HG02759 (cell line): ENCODE data around the gene SRMS.

ENCODE experiments used
- ATAC-seq: cut with Tn5 transposase; IDR thresholded peaks from one replicate; pipeline ENCODE4 v1.9.1; 2021; ENCODE audit warnings: mild to moderate bottlenecking, moderate library complexity; ENCODE audit not compliant: unreplicated experiment

The SRMS gene

DNA sequence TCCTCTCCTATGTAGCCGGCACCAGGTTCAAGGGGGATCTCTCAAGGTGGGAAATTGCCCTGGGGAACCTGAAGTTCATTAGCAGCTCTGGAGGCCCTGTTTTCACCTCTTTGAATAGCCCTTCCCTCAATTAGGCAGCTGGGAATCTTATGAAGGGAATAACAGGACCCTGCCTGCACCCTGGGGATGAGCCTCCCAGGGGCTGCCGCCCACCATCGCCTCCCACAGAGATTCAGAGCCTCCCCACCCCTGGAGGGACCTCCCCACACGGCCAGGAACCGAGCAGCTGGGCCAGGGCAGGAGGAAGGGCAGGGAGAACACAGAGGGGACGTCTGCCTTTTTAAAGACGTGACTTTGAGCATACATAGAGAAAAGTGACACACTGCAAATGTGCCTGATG lies 44.0 kb downstream of the SRMS start:
- ATAC-seq: no peak

DNA sequence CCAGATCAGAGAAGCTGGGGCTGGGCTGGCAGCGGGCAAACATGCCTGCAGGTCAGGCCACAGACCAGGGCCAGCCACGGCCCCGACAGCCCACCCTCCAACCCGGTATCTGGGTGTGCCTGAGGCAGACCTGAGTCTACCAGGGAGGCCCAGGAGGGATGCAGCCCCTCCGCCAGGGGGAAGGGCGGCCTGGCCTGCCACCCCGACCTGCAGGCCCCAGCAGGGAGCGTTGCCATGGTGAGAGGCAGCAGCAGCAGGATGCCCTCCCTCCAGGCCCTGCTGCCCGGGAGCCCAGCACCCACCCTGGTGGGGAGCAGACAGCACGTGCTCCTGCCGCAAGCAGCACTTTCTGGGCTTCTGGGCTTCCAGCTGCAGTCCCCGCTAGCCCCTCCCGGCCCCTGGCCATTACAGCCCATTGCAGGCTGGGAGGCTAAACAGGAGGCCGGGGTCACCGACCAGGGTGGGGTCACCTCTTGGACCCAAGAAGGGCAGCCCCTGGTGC lies 44.8 kb downstream of the SRMS start:
- no peak for ATAC-seq

GRCh38 chr20:63501818-63502670 lies 45.5 kb downstream of the SRMS start:
- no peak for ATAC-seq

DNA sequence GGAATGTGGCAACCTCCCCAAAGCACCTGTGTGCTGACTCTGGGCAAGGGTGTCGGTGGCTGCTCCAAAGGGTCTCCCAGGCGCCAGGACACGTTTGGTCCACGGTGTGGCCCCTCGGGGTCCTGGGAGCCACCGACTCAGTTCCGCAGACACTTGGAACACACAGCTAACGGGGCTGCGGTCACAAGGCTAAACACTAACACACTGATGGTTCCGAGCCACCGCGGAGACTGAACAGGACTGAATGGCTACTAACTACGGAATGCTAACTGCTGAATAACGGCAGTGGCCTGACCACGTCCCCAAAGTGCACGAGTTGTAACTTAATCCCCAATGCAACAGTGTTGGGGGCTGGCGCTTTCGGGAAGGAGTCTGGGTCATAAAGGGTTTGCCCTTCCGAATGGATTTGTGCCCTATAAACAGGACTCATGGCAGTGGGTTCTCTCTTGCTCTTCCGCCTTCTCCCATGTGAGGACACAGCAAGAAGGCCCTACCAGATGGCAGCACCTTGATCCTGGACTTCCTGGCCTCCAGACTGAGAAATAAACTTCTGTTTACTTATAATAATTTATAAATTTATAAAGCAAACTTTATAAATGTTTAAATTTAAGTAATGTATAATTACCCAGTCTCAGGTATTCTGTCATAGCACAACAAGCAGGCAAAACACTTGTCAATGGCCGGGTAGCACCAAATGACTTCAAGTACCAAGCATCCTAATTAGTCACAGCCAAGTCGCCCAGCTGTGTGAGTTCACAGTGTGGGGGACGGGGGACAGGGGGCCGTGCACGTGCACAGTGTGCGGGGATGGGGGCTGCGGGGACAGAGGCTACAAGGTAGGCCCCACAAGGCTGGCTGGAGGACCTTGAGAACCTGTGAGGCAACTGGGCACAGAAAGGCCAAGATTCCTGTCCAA lies 46.4 kb downstream of the SRMS start:
- ATAC-seq: no peak

GRCh38 chr20:63500151-63500901 lies 47.2 kb downstream of the SRMS start:
- no peak for ATAC-seq

- no peak for ATAC-seq
Observed at GRCh38 chr20:63499338-63499969, 48.1 kb downstream of the SRMS start.

DNA sequence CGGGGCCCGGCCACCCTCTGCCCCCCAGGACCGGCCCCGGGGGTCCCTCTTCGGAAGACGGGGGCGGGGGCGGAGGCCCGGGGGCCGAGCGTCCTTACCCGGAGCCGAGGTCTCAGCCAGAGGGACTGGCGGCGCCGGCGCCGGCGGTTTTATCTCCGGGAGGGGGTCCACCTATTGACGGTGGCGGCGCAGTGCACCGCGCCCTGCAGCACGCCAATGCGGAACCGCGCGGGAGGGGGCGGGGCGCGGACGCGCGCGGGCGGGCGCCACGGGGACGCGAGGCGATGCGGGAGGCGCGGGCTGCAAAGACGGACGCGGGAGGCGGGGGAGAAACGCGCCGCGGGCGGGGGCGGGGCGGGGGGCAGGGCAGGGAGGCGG lies 48.6 kb downstream of the SRMS start, which contains the start of gene EEF1A2:
TSS of gene EEF1A2 (minus strand) at position 124 of the 378 bp plus-strand sequence. CDS start 1,320 bp downstream, outside the sequence.
- ATAC-seq: no peak

DNA sequence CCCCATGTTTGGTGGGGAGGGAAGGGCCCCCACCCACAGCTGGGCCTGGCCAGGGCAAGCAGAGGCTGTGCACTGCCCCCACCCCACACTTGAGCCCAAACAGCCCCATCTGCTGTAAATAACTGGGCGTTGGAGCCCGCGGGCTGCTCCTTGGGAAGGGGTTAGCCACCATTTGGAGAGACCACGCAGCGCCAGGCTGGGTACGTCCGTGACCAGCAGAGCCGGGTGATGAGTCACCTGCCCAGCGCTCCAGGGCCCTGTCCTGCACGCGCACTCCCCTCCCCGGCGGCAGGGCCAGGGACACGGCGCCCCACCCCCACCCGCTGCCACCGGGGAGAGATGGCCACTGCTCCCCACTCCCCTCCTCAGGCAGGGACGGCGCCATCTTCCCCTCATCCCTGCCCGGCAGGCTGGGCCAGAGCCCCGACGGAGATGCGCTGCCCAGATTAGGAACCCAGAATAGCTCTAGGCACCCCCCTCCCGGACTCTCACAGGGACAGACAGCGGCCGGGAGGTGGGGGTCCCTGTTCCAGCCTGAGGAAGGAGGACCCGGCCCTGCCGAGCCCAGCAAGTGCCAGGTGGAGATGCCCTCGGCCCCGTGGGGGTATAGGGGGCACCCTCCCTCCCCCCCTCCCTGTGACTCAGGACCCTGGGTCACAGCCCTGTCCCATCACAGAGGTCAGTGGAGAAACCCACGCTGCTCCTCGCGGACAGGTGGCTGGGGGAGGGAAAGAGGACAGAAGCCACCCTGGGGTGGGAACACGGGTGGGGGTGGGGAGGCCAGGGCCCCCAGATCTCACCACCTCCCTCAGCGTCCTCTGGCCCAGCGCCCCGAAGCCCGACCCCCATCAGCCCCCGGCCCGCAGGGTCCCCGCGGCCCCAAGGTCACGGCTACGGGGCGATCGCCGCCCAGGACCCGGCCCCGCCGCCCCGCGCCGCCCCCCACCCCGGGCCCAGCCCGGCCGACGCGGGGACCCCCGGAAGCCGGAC lies 49.3 kb downstream of the SRMS start:
- ATAC-seq: no peak

GRCh38 chr20:63497138-63497945 lies 50.2 kb downstream of the SRMS start:
- no peak for ATAC-seq

- no peak for ATAC-seq
Observed at GRCh38 chr20:63496596-63497120, 50.9 kb downstream of the SRMS start.

- no peak for ATAC-seq
Observed at GRCh38 chr20:63495741-63496595, 51.6 kb downstream of the SRMS start.

GRCh38 chr20:63495167-63495720 lies 52.3 kb downstream of the SRMS start:
- no peak for ATAC-seq

DNA sequence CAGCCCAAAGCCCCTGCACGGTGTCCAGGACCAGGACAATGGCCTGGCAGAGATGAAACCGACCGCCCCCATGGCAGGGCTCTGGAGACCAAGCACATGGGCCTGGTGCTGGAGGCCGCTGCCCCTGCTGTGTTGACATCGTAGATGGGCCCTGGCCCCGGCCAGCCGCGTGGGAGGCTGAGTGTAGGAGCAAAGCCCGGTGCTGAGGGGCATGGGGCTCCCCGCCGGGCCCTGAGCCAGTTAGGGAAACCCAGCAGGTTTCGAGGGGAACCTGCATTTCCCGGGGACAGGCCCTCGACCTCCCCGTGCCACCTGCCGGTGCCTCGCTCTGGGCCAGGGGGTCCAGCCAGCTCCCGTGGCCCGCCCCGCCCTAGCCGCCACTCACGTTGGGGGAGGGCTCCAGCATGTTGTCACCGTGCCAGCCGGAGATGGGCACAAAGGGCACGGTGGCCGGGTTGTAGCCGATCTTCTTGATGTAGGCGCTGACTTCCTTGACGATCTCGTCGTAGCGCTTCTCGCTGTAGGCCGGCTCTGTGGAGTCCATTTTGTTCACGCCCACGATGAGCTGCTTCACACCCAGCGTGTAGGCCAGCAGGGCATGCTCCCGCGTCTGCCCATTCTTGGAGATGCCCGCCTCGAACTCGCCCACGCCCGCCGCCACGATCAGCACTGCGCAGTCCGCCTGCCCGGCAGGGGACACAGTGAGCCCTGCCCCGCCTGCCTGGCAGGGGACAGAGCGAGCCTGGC lies 53.0 kb downstream of the SRMS start:
- ATAC-seq: no peak

GRCh38 chr20:63494084-63494419 lies 53.5 kb downstream of the SRMS start:
- no peak for ATAC-seq

DNA sequence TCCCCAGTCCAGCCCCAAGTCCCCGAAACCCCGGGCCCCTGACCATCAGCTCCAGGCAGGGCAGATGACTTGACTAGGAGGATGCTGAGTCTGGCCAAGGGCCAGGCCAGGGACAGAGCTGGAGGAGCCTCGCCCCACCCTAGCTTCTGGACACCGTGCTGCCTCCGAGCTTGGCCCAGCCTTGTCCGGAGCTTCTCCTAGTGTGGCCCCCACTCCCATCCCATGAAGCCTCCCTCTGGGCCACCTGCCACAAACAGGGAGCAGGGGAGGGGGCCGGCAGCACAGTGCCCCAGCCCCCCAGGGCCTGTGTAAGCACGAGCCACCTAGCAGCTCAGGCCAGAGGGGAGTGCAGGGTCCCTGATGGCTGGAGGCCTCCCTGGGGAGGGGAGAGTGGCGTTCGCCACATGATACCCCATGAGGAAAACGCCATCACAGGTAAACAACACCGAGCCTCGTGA lies 54.0 kb downstream of the SRMS start:
- no peak for ATAC-seq

GRCh38 chr20:63492982-63493381 lies 54.6 kb downstream of the SRMS start:
- no peak for ATAC-seq
